SK-N-SH (cell line): Measurements from ENCODE around the gene GTF2F2. TPM values are rescaled to one million over a fixed set of nuclear protein-coding genes. Genes with fewer than 3 reads are reported as not detected.

ENCODE experiments used
- CTCF ChIA-PET: fragments of 300-600, 350-600 bp; formaldehyde crosslinking; extraction: SDS; loops from one replicate; lab custom pipeline; 2021; lab: Yijun Ruan, JAX
- POLR2A ChIA-PET: fragments of 350-600 bp; sonication (Branson Sonifier 250); formaldehyde crosslinking; extraction: SDS; loops from one replicate; lab custom pipeline; 2020; ENCODE audit warnings: antibody characterized with exemption, inconsistent platforms; lab: Yijun Ruan, JAX
- DNase-seq: peaks from one replicate; pipeline ENCODE4 v3.0.0; 2012
- H2AFZ ChIP-seq: fragments of 200-600 bp; sonication (generic); 2 replicates; pipeline ENCODE4 v1.8.1; 2016; ENCODE audit warnings: antibody characterized with exemption, mild to moderate bottlenecking, low read depth
- H3F3A ChIP-seq: fragments of 200-600 bp; sonication (generic); replicated peaks from 2 replicates; pipeline ENCODE3; 2016; ENCODE audit warnings: antibody characterized with exemption, mild to moderate bottlenecking; ENCODE audit not compliant: insufficient read depth
- H3K27ac ChIP-seq, 2 experiments: fragments of 200-500 bp in 1 of 2; fragments of 200-600 bp in 1 of 2; sonication (Bioruptor generic) in 1 of 2; sonication (generic), shearing (Covaris generic) in 1 of 2; 2 replicates each; pipeline versions ENCODE4 v1.5.1 to v1.6.1; 2014 to 2016; ENCODE audit warnings: low read depth in 2 of 2, inconsistent platforms in 1 of 2, low read length in 1 of 2, mild to moderate bottlenecking in 1 of 2, mixed read lengths in 1 of 2
- H3K27me3 ChIP-seq: fragments of 200-600 bp; sonication (generic), shearing (Covaris generic); 2 replicates; pipeline ENCODE4 v1.6.1; 2016; ENCODE audit warnings: mixed run types; ENCODE audit not compliant: insufficient read depth
- H3K36me3 ChIP-seq, 2 experiments: fragments of 200-500 bp in 1 of 2; fragments of 200-600 bp in 1 of 2; sonication (Bioruptor generic) in 1 of 2; sonication (generic) in 1 of 2; replicated peaks in 1 of 2; 2 replicates each; pipeline versions ENCODE3 to v1.5.1; 2014 to 2016; ENCODE audit warnings: low read length in 1 of 2, mild to moderate bottlenecking in 1 of 2; ENCODE audit not compliant: insufficient read depth in 2 of 2, control insufficient read depth in 1 of 2
- H3K4me1 ChIP-seq, 2 experiments: fragments of 200-500 bp in 1 of 2; fragments of 200-600 bp in 1 of 2; sonication (Bioruptor generic) in 1 of 2; sonication (generic), shearing (Covaris generic) in 1 of 2; 2 replicates each; pipeline versions ENCODE4 v1.5.1 to v1.6.1; 2014 to 2016; ENCODE audit warnings: low read depth in 1 of 2, low read length in 1 of 2, mixed run types in 1 of 2; ENCODE audit not compliant: insufficient read depth in 2 of 2, control insufficient read depth in 1 of 2
- H3K4me2 ChIP-seq: fragments of 200-600 bp; sonication (generic), shearing (Covaris generic); 2 replicates; pipeline ENCODE4 v1.6.1; 2017; ENCODE audit warnings: mixed run types
- H3K4me3 ChIP-seq, 2 experiments: fragments of 200-500 bp in 1 of 2; fragments of 200-600 bp in 1 of 2; sonication (Bioruptor generic) in 1 of 2; sonication (generic), shearing (Covaris generic) in 1 of 2; 2 replicates each; pipeline versions ENCODE4 v1.5.1 to v1.8.1; 2014 to 2016; ENCODE audit warnings: low read depth in 2 of 2, inconsistent platforms in 1 of 2, low read length in 1 of 2, mild to moderate bottlenecking in 1 of 2, mixed read lengths in 1 of 2, moderate library complexity in 1 of 2
- H3K79me2 ChIP-seq: fragments of 200-600 bp; sonication (generic); 2 replicates; pipeline ENCODE4 v1.8.1; 2017; ENCODE audit warnings: mild to moderate bottlenecking; ENCODE audit not compliant: insufficient read depth
- H3K9ac ChIP-seq: fragments of 200-600 bp; sonication (generic); 2 replicates; pipeline ENCODE4 v1.6.1; 2017; ENCODE audit warnings: mixed run types
- H3K9me2 ChIP-seq: fragments of 200-600 bp; sonication (generic); 2 replicates; pipeline ENCODE4 v1.6.1; 2017; ENCODE audit warnings: mixed run types
- H3K9me3 ChIP-seq: fragments of 200-600 bp; sonication (generic); 2 replicates; pipeline ENCODE4 v1.6.1; 2017; ENCODE audit warnings: mixed run types, mild to moderate bottlenecking, moderate library complexity
- H4K20me1 ChIP-seq: fragments of 200-600 bp; sonication (generic); 2 replicates; pipeline ENCODE4 v1.6.1; 2017; ENCODE audit warnings: mild to moderate bottlenecking, mixed run types; ENCODE audit not compliant: insufficient read depth
- CHD2 ChIP-seq: fragments of 150-350 bp; IDR thresholded peaks from 2 replicates; pipeline ENCODE4 v1.6.1; 2018; ENCODE audit warnings: low read length; ENCODE audit not compliant: partially characterized antibody
- EZH2phosphoT487 ChIP-seq: fragments of 200-600 bp; sonication (generic); IDR thresholded peaks from 2 replicates; pipeline ENCODE4 v1.6.1; 2017; ENCODE audit warnings: low read depth, mixed run types, mild to moderate bottlenecking, antibody characterized with exemption, moderate library complexity, borderline replicate concordance
- FOSL2 ChIP-seq: IDR thresholded peaks from 2 replicates; pipeline ENCODE4 v1.4.0; 2012; ENCODE audit warnings: low read depth, mild to moderate bottlenecking, moderate library complexity, borderline replicate concordance
- FOXJ3 ChIP-seq: sonication (generic); formaldehyde crosslinking; IDR thresholded peaks from 2 replicates; pipeline ENCODE4 v1.5.1; 2020; ENCODE audit warnings: mild to moderate bottlenecking, missing genetic modification reagents
- JUND ChIP-seq: IDR thresholded peaks from 2 replicates; pipeline ENCODE4 v1.4.0; 2012
- MXI1 ChIP-seq: IDR thresholded peaks from 2 replicates; pipeline ENCODE4 v1.6.1; 2012; ENCODE audit warnings: mild to moderate bottlenecking, low read depth, low read length, improper control_type of control experiment
- NFIC ChIP-seq: IDR thresholded peaks from 2 replicates; pipeline ENCODE4 v1.4.0; 2012; ENCODE audit warnings: borderline replicate concordance
- RFX5 ChIP-seq: IDR thresholded peaks from 2 replicates; pipeline ENCODE4 v1.6.1; 2012; ENCODE audit warnings: mild to moderate bottlenecking, improper control_type of control experiment, low read length
- RXRA ChIP-seq: IDR thresholded peaks from 2 replicates; pipeline ENCODE4 v1.4.0; 2012; ENCODE audit warnings: low read depth, mild to moderate bottlenecking, borderline replicate concordance
- TCF12 ChIP-seq: IDR thresholded peaks from 2 replicates; pipeline ENCODE4 v1.4.0; 2012
- WGBS: methylation state at CpG from one replicate; pipeline ENCODE4 v1.1.6; 2017; ENCODE audit warnings: low lambda C conversion rate; 5-methylcytosine and 5-hydroxymethylcytosine counted together
- polyA plus RNA-seq, 3 experiments: library from polyadenylated mRNA; depleted of rRNA; stranded (reverse); fragments of >200 nt; gene quantifications; 2 replicates each; pipeline ENCODE4 v1.2.3, GENCODE V29; 2012
- TF ChIP-seq, protein P1 (sequence below): fragments of 150-350 bp; IDR thresholded peaks from 2 replicates; pipeline ENCODE4 v1.6.1; 2017; ENCODE audit warnings: antibody characterized with exemption, low read length, low read depth, borderline replicate concordance
- TF ChIP-seq, protein P2 (sequence below): IDR thresholded peaks from 2 replicates; pipeline ENCODE4; 2012
- TF ChIP-seq, protein P3 (sequence below): fragments of 150-350 bp; IDR thresholded peaks from 2 replicates; pipeline ENCODE4 v1.6.1; 2016; ENCODE audit warnings: mild to moderate bottlenecking, low read depth, low read length

Gene GTF2F2
- polyA plus RNA-seq, 1 of the 3 experiments (the other 2 are of a cell fraction): 24.2 TPM

DNA sequence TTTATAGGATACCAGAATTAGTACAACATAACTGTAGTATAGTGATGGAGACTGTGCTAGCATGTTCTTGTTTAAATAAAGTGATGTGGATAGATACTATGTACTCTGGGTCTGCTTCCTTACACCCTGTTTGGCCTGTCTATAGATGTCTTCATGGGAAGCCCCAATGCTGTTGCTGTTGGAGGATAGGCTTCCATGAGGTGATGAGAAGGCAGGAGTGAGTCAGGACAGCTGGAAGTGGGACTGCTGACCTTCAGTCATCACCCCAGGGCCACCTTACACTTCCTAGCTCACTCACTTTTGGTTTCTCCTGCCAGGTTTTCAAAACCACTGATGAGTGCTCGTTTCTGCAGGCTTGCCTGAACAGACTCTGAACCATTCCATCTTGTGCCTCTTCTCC is 76.3 kb downstream of the GTF2F2 start:
- peaks cover 2 to 3% of the 10 kb centered on the region in 2 experiments for H3K36me3 ChIP-seq
- H3K27me3 ChIP-seq: no peaks in the 10 kb centered on the region
- peaks cover 2 to 41% of the 10 kb centered on the region in 2 experiments; a peak in 3 of 4 replicates for H3K4me1 ChIP-seq
- H4K20me1 ChIP-seq: no peaks in the 10 kb centered on the region
- 0 out of 2 replicates have a peak, but pooled peaks have one; percentile 24 for TF ChIP-seq RXRA
- TF ChIP-seq CHD2: no peak
- TF ChIP-seq MXI1: no peak
- TF ChIP-seq NFIC: no peak
- TF ChIP-seq, protein P1, sequence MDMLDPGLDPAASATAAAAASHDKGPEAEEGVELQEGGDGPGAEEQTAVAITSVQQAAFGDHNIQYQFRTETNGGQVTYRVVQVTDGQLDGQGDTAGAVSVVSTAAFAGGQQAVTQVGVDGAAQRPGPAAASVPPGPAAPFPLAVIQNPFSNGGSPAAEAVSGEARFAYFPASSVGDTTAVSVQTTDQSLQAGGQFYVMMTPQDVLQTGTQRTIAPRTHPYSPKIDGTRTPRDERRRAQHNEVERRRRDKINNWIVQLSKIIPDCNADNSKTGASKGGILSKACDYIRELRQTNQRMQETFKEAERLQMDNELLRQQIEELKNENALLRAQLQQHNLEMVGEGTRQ: no peak
- TF ChIP-seq FOSL2: peak; percentile 6; the same call in 1 of the 2 replicates
- no peak for TF ChIP-seq RFX5
- peak; percentile 27; the same call in 1 of the 2 replicates for TF ChIP-seq TCF12
- no peak for TF ChIP-seq JUND
- no peak for TF ChIP-seq EZH2phosphoT487
- no peak for TF ChIP-seq FOXJ3
- TF ChIP-seq, protein P2, sequence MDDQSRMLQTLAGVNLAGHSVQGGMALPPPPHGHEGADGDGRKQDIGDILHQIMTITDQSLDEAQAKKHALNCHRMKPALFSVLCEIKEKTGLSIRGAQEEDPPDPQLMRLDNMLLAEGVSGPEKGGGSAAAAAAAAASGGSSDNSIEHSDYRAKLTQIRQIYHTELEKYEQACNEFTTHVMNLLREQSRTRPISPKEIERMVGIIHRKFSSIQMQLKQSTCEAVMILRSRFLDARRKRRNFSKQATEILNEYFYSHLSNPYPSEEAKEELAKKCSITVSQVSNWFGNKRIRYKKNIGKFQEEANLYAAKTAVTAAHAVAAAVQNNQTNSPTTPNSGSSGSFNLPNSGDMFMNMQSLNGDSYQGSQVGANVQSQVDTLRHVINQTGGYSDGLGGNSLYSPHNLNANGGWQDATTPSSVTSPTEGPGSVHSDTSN: peak; percentile 38; the same call in 1 of the 2 replicates
- CTCF ChIA-PET: no interaction called here
- no peaks in the 10 kb centered on the region for H3K9me2 ChIP-seq
- no peak overlapping the region for H3K4me2 ChIP-seq
- no peak overlapping the region for H2AFZ ChIP-seq
- 57% methylated on average over 1 of the region's 1 CpG for WGBS
- no peak for DNase-seq
- no peak overlapping the region for H3K9ac ChIP-seq
- H3K27ac ChIP-seq: peak overlapping the region in 1 of 2 experiments; percentile 21; a peak in 1 of 4 replicates
- H3F3A ChIP-seq: peaks cover 16% of the 10 kb centered on the region
- peaks cover 30% of the 10 kb centered on the region; the same call in 1 of the 2 replicates for H3K79me2 ChIP-seq
- H3K4me3 ChIP-seq: no peak overlapping the region
- no peaks in the 10 kb centered on the region; the same call in 1 of the 2 replicates for H3K9me3 ChIP-seq
- POLR2A ChIA-PET: no interaction called here

DNA sequence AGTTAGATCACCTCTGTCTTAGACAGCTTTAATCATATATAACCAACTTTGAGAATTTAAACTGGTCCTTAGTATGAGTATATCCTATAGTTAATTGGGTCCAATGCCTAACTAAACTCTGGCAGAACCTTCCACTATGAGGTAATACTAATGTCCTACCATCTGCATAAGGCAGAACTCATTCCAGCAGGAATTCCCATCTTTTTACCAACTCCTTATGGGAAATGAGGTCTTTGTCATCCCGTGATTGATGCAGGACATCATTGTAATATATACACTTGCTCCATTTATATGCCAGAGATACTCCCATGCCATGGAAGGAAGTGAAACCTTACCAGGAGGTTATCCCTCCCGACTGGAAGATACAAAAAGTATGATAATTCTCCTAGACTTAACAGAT is 77.7 kb downstream of the GTF2F2 start:
- no peak overlapping the region for H2AFZ ChIP-seq
- peaks cover 0 to 31% of the 10 kb centered on the region in 2 experiments; a peak in 3 of 4 replicates for H3K4me1 ChIP-seq
- peaks cover 10% of the 10 kb centered on the region for H3F3A ChIP-seq
- H3K27ac ChIP-seq: no peak overlapping the region; a peak in 1 of 4 replicates
- H3K9ac ChIP-seq: no peak overlapping the region
- peaks cover 31% of the 10 kb centered on the region; the same call in 1 of the 2 replicates for H3K79me2 ChIP-seq
- POLR2A ChIA-PET: no interaction called here
- H3K4me3 ChIP-seq: no peak overlapping the region
- no peak for DNase-seq
- peaks cover 2% of the 10 kb centered on the region in 2 experiments for H3K36me3 ChIP-seq
- no peak overlapping the region for H3K4me2 ChIP-seq
- H3K9me3 ChIP-seq: no peaks in the 10 kb centered on the region
- no peaks in the 10 kb centered on the region for H3K9me2 ChIP-seq
- CTCF ChIA-PET: no interaction called here
- no peaks in the 10 kb centered on the region for H4K20me1 ChIP-seq
- no peaks in the 10 kb centered on the region for H3K27me3 ChIP-seq
- WGBS: 89% methylated on average over 2 of the region's 2 CpGs
- TF ChIP-seq, protein P3, sequence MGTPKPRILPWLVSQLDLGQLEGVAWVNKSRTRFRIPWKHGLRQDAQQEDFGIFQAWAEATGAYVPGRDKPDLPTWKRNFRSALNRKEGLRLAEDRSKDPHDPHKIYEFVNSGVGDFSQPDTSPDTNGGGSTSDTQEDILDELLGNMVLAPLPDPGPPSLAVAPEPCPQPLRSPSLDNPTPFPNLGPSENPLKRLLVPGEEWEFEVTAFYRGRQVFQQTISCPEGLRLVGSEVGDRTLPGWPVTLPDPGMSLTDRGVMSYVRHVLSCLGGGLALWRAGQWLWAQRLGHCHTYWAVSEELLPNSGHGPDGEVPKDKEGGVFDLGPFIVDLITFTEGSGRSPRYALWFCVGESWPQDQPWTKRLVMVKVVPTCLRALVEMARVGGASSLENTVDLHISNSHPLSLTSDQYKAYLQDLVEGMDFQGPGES: no peak
- TF ChIP-seq RFX5: no peak
